ENCODE measurements around the gene LRRC10. TPM values are rescaled to one million over a fixed set of nuclear protein-coding genes. Genes with fewer than 3 reads are reported as not detected.

Gene LRRC10
- total RNA-seq, 1 experiment from 2014 or later, result not detected

GRCh38 chr12:69575346-69575745 is 35.4 kb downstream of the LRRC10 start:
- no peak overlapping the region for H3K4me3 Mint-ChIP-seq (ENCODE audit: unreplicated experiment)
- DNase-seq (ENCODE audit: unreplicated experiment), result no peak
- H3K36me3 Mint-ChIP-seq (ENCODE audit: insufficient read depth, unreplicated experiment), result peaks cover 53% of the 10 kb centered on the region
- no peaks in the 10 kb centered on the region for H3K27me3 Mint-ChIP-seq (ENCODE audit: insufficient read depth, unreplicated experiment)
- H3K27ac Mint-ChIP-seq (ENCODE audit: low read depth, unreplicated experiment), result no peak overlapping the region
- intact Hi-C loops (cut with micrococcal nuclease), result no loop called here
- H3K4me1 Mint-ChIP-seq (ENCODE audit: insufficient read depth, unreplicated experiment), result no peaks in the 10 kb centered on the region
- no peak for TF ChIP-seq CTCF (IDR thresholded peaks at IDR 0.05; ENCODE audit: unreplicated experiment)
- ChIA-PET POLR2A (interaction anchor here (0.8 kb wide), 1 partner anchor 10 kb away, joined by 3 read pairs; the partner anchor contains the start of gene CCT2), CTCF (interaction anchor here (0.9 kb wide), 1 partner anchor 187 kb away, joined by 3 read pairs; no protein-coding TSS in a partner anchor)
- no peaks in the 10 kb centered on the region for H3K9me3 Mint-ChIP-seq (ENCODE audit: unreplicated experiment)
- no TSS peak for BruUV-seq (replicated peaks)

- Mint-ChIP-seq H3K36me3 (ENCODE audit: insufficient read depth, unreplicated experiment) (peaks cover 54% of the 10 kb centered on the region), H3K27me3 (ENCODE audit: insufficient read depth, unreplicated experiment) (no peaks in the 10 kb centered on the region), H3K27ac (ENCODE audit: low read depth, unreplicated experiment) (peak overlapping the region; percentile 55), H3K9me3 (ENCODE audit: unreplicated experiment) (no peaks in the 10 kb centered on the region), H3K4me1 (ENCODE audit: insufficient read depth, unreplicated experiment) (peaks cover 13% of the 10 kb centered on the region), H3K4me3 (ENCODE audit: unreplicated experiment) (no peak overlapping the region)
- TF ChIP-seq CTCF (IDR thresholded peaks at IDR 0.05; ENCODE audit: unreplicated experiment), result peak; percentile 71
- intact Hi-C loops (cut with micrococcal nuclease), result loop anchor here (1.0 to 2.0 kb wide), 7 partner anchors 68 to 416 kb away; partner anchors contain the start of gene FRS2
- ChIA-PET CTCF (interaction anchor here (0.5 to 6.7 kb wide), 28 partner anchors 9 to 279 kb away, joined by 3 to 60 read pairs (median 6); partner anchors contain the start of genes CCT2 and FRS2), POLR2A (interaction anchor here (0.8 to 5.5 kb wide), 13 partner anchors 9 to 204 kb away, joined by 3 to 53 read pairs (median 4); partner anchors contain the start of genes CCT2 and FRS2)
- BruUV-seq (replicated peaks), result no TSS peak
- DNase-seq (ENCODE audit: unreplicated experiment), result peak; percentile 80
These were observed 39.9 kb downstream of the LRRC10 start for GRCh38 chr12:69570545-69571399.

- BruUV-seq (replicated peaks), result no TSS peak
- ChIA-PET POLR2A (interaction anchor here (0.8 to 5.5 kb wide), 18 partner anchors 8 to 203 kb away, joined by 3 to 53 read pairs (median 4); partner anchors contain the start of genes CCT2 and FRS2), CTCF (interaction anchor here (0.5 to 6.7 kb wide), 27 partner anchors 8 to 279 kb away, joined by 3 to 60 read pairs (median 6); partner anchors contain the start of genes CCT2 and FRS2)
- H3K9me3 Mint-ChIP-seq (ENCODE audit: unreplicated experiment), result no peaks in the 10 kb centered on the region
- peaks cover 13% of the 10 kb centered on the region for H3K4me1 Mint-ChIP-seq (ENCODE audit: insufficient read depth, unreplicated experiment)
- no peaks in the 10 kb centered on the region for H3K27me3 Mint-ChIP-seq (ENCODE audit: insufficient read depth, unreplicated experiment)
- intact Hi-C loops (cut with micrococcal nuclease), result loop anchor here (1.0 to 5.0 kb wide), 7 partner anchors 43 to 415 kb away; partner anchors contain the start of gene FRS2
- no peak for TF ChIP-seq CTCF (IDR thresholded peaks at IDR 0.05; ENCODE audit: unreplicated experiment)
- peak overlapping the region; percentile 12 for H3K4me3 Mint-ChIP-seq (ENCODE audit: unreplicated experiment)
- H3K27ac Mint-ChIP-seq (ENCODE audit: low read depth, unreplicated experiment), result peak overlapping the region; percentile 55
- peak; percentile 73 for DNase-seq (ENCODE audit: unreplicated experiment)
- H3K36me3 Mint-ChIP-seq (ENCODE audit: insufficient read depth, unreplicated experiment), result peaks cover 47% of the 10 kb centered on the region
These were observed 40.6 kb downstream of the LRRC10 start for GRCh38 chr12:69570000-69570516.

- H3K27ac Mint-ChIP-seq (ENCODE audit: low read depth, unreplicated experiment), result peak overlapping the region; percentile 55
- peaks cover 39% of the 10 kb centered on the region for H3K36me3 Mint-ChIP-seq (ENCODE audit: insufficient read depth, unreplicated experiment)
- no peaks in the 10 kb centered on the region for H3K27me3 Mint-ChIP-seq (ENCODE audit: insufficient read depth, unreplicated experiment)
- TF ChIP-seq CTCF (IDR thresholded peaks at IDR 0.05; ENCODE audit: unreplicated experiment), result no peak
- DNase-seq (ENCODE audit: unreplicated experiment), result peak; percentile 46
- peaks cover 13% of the 10 kb centered on the region for H3K4me1 Mint-ChIP-seq (ENCODE audit: insufficient read depth, unreplicated experiment)
- H3K4me3 Mint-ChIP-seq (ENCODE audit: unreplicated experiment), result peak overlapping the region; percentile 12
- intact Hi-C loops (cut with micrococcal nuclease), result loop anchor here (5.0 kb wide), 1 partner anchor 42 kb away; no protein-coding TSS in a partner anchor
- POLR2A ChIA-PET, result interaction anchor here (0.8 to 5.5 kb wide), 16 partner anchors 11 to 239 kb away, joined by 3 to 53 read pairs (median 4); partner anchors contain the start of genes CCT2 and FRS2
- H3K9me3 Mint-ChIP-seq (ENCODE audit: unreplicated experiment), result no peaks in the 10 kb centered on the region
- no TSS peak for BruUV-seq (replicated peaks)
- CTCF ChIA-PET, result interaction anchor here (0.7 to 6.7 kb wide), 12 partner anchors 9 to 1130 kb away, joined by 3 to 60 read pairs (median 6); partner anchors contain the start of gene FRS2
These were observed 41.5 kb downstream of the LRRC10 start for GRCh38 chr12:69569236-69569635.
